GM19463 (cell line): ENCODE measurements around the gene SYT2.
"Not testable (repeated sequence)": the region's sequence is repeated elsewhere in the genome, so short reads cannot be mapped to it uniquely, and the experiment has no call there.

Experiments used
- ATAC-seq: cut with Tn5 transposase; IDR thresholded peaks from one replicate; pipeline ENCODE4 v1.9.1; 2021; ENCODE audit warnings: mild to moderate bottlenecking, moderate library complexity; ENCODE audit not compliant: unreplicated experiment

SYT2 gene

GRCh38 chr1:202710070-202711045 lies at the start of gene SYT2:
SYT2 (minus strand) TSS chr1:202710454; CDS start chr1:202605772, 104,682 bp downstream.
- ATAC-seq, result no peak

- no peak for ATAC-seq
Observed at GRCh38 chr1:202756391-202756790, 46.1 kb upstream of the SYT2 start.

- no peak for ATAC-seq
Observed at GRCh38 chr1:202754293-202754692, 44.0 kb upstream of the SYT2 start.

GRCh38 chr1:202752774-202753173 lies 42.5 kb upstream of the SYT2 start:
- ATAC-seq, result no peak

- ATAC-seq, result no peak
Observed at GRCh38 chr1:202750761-202751160, 40.5 kb upstream of the SYT2 start.

- no peak for ATAC-seq
Observed at GRCh38 chr1:202750024-202750423, 39.8 kb upstream of the SYT2 start.

GRCh38 chr1:202745323-202745888 lies 35.2 kb upstream of the SYT2 start:
- ATAC-seq, result no peak

- ATAC-seq, result not testable (repeated sequence)
Observed at GRCh38 chr1:202744770-202745169, 34.5 kb upstream of the SYT2 start.

GRCh38 chr1:202742496-202742895 lies 32.2 kb upstream of the SYT2 start:
- ATAC-seq, result no peak

GRCh38 chr1:202733251-202733650 lies 23.0 kb upstream of the SYT2 start:
- ATAC-seq, result no peak

- no peak for ATAC-seq
Observed at GRCh38 chr1:202728951-202729350, 18.7 kb upstream of the SYT2 start.

GRCh38 chr1:202725526-202725925 lies 15.3 kb upstream of the SYT2 start:
- ATAC-seq, result no peak

GRCh38 chr1:202723708-202724107 lies 13.5 kb upstream of the SYT2 start:
- no peak for ATAC-seq

GRCh38 chr1:202723046-202723445 lies 12.8 kb upstream of the SYT2 start:
- ATAC-seq, result not testable (repeated sequence)

GRCh38 chr1:202716654-202717053 lies 6.4 kb upstream of the SYT2 start:
- ATAC-seq, result no peak

GRCh38 chr1:202714202-202714601 lies 3.9 kb upstream of the SYT2 start:
- ATAC-seq, result not testable (repeated sequence)

- ATAC-seq, result no peak
Observed at GRCh38 chr1:202713110-202713509, 2.9 kb upstream of the SYT2 start.

- no peak for ATAC-seq
Observed at GRCh38 chr1:202711949-202712635, 1.8 kb upstream of the SYT2 start.

- no peak for ATAC-seq
Observed at GRCh38 chr1:202709276-202710041, 795 bp downstream of the SYT2 start.

- no peak for ATAC-seq
Observed at GRCh38 chr1:202708456-202709275, 1.6 kb downstream of the SYT2 start.
